HG02884 (cell line): ENCODE measurements around the gene PTGDR2.

Experiments used
- ATAC-seq: cut with Tn5 transposase; IDR thresholded peaks from one replicate; pipeline ENCODE4 v1.9.1; 2021; ENCODE audit warnings: mild to moderate bottlenecking, moderate library complexity; ENCODE audit not compliant: unreplicated experiment

Gene PTGDR2

GRCh38 chr11:60874421-60875365 is 18.9 kb upstream of the PTGDR2 start:
- ATAC-seq = no peak

GRCh38 chr11:60873533-60873932 is 17.8 kb upstream of the PTGDR2 start:
- no peak for ATAC-seq

GRCh38 chr11:60872961-60873524 is 17.3 kb upstream of the PTGDR2 start:
- no peak for ATAC-seq

DNA sequence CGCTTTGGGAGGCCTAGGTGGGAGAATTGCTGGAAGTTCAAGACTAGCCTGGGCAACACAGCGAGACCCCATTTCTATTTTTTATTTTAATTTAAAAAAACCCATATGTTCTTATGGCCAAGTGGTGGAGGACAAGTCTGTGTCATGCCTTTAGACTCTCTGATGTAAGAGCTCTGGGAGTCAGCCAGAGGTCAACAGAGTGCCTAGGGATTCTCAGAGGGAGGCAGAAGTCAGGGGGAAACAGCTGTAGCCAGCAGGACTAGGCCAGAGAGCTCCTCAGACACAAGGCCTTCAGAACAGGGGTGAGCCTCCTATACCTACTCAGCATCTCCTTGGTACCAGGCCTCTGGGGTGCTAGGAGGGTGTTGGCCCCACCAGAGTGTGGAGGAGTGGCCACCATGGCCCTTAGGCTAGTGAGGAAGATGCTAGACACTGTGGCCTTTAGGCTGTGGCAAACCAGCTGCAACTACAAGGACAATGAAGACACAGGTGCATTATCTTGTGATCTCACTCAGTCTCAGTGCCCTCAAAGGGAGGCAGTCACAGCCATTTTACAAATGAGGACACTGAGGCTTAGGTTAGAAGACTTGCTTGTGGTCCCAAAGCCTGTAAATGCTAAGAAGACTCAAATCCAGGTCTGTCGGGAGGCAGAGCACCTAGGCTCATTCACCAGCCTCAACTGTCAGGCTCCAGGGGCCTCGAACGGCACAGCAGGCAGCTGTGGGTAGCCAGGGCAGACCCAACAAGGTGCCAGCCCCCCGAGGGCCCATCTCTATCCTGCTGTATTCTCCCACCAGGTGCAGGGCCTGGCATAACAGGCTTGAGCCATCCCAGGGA is 16.6 kb upstream of the PTGDR2 start:
- no peak for ATAC-seq

GRCh38 chr11:60871378-60872061 is 15.8 kb upstream of the PTGDR2 start:
- ATAC-seq = no peak

- no peak for ATAC-seq
Measured at GRCh38 chr11:60870733-60871377, 15.1 kb upstream of the PTGDR2 start.

DNA sequence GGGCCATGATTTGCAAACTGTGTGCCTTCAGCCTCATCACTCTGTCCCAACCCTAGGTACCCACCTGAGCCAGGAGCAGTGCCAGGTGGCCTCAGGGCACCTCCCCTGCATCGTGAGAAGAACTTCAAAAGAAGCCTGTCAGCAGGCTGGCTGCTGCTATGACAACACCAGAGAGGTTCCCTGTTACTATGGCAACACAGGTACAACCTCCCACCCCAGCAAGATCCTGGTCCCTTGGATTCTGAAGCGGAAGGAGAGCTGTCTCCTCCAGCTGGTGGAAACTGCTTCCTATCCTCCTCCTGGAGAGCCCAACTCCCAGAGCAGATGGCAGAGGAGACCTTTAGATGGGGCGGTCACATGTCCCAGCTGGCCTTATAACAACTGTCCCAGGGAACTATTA is 14.5 kb upstream of the PTGDR2 start:
- ATAC-seq = no peak

DNA sequence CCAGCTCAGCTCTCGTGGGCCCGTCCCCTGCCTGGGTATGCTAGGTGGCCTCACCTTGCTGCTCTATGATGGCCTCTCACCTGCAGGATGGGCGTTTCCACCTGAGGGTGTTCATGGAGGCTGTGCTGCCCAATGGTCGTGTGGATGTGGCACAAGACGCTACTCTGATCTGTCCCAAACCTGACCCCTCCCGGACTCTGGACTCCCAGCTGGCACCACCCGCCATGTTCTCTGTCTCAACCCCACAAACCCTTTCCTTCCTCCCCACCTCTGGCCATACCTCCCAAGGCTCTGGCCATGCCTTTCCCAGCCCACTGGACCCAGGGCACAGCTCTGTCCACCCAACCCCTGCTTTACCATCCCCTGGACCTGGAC is 13.7 kb upstream of the PTGDR2 start:
- no peak for ATAC-seq

DNA sequence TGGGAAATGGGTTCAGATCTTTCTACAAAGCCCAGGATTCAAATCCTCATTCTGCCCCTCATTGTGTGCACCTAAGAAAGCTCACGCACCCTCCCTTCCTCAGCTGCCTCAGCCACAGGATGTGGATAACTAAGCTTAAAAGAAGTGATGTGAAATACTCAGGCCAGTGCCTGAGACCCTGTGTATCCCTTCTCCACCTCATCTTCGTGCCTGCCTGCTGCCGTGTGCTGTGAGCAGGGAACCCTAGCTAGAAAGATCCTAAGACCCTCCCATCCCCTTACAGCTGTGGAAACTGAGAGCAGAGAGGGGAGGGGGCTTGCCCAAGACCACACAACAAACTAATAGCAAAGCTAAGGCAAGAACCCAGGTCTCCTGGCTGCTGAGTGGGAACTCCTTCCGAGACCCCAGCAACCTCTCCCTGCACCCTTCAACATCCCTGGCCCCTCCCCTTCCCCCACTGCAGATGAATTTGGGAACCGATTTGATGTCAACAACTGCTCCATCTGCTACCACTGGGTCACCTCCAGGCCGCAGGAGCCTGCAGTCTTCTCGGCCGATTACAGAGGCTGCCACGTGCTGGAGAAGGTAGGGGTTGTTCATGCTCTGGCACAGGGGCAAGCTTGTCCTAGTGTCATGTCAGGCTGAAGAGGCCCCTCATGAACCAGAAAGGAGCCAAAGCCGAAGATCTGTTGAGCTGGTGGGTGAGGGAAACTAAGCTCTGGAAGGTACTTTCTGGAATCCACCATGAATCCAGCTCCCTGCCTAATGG is 13.1 kb upstream of the PTGDR2 start:
- ATAC-seq = no peak

DNA sequence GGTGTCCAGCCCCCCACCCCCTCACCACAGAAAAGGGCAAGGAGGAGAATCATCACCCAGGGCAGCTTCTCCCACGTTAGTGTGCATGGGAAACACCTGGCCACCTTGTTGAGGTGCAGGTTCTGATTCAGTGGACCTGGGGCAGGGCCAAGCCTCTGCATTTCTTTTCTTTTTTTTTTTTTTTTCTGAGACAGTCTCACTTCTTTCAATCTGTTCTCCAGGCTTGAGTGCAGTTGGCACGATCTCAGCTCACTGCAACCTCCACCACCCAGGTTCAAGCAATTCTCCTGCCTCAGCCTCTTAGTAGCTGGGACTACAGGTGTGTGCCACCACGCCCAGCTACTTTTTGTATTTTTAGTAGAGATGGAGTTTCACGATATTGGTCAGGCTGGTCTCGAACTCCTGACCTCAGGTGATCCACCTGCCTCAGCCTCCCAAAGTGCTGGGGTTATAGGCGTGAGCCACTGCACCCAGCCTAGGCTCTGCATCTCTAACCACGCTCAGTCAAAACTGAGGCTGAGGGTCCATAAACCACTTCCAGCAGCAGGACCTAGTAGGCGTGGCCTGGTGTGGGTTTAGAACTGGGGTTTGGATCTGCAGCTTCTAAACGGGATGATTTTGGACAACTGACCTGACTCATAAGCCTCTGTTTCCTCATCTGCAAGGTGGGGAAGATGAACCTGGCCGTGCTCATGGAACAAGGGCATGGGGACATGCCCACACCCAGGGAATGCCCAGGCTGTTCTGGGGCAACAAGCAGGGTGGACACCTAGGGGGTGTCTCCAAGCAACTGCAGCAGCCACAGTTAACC is 12.3 kb upstream of the PTGDR2 start:
- ATAC-seq = no peak

- ATAC-seq = no peak
Measured at GRCh38 chr11:60866911-60867870, 11.4 kb upstream of the PTGDR2 start, which contains the start of gene ZP1. TSS of gene ZP1 (plus strand) at chr11:60867542. CDS start at chr11:60867562, 20 bp downstream.

GRCh38 chr11:60864856-60865513 is 9.2 kb upstream of the PTGDR2 start:
- ATAC-seq = no peak

DNA sequence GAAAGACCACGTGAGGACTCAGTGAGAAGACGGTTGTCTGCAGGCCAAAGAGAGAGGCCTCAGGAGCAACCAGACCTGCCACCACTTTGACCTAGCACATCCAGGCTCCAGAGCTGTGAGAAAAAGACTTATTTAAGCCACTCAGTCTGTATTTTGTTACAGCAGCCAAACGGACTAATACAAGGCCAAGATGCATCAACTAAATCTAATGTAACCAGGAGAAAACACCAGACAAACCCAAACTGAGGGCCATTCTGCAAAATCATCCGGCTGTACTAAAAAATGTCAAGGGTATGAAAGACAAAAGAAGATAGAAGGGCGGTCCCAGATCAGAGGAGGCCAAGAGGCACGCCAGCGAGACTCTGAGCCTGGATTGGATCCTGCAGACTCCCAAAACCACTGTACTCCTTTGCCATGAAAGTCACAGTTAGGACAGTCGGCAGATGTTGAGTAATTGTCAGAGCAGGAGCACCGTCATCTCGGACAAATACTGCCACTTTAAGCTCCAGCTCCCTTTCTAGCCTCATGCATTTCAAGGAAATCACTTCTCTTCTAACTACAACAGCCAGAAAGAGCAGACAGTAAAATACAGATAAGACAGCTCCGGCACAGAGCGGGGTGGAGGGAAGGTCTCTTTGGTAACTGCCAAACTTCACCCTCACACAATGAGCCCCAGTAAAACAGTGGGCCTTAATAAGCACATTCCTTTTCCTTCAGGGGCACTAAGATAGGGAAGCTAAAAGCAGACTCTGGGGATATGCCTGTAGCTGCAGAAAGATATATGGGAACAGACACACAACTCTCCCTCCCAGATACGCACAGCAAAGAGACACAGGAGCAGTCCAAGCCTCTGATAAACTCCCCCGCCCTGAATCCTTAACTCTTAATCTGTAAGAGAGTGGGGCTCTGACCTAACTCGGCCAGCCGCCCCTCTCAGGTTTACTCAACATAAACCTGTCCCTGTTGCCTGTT is 8.1 kb upstream of the PTGDR2 start:
- no peak for ATAC-seq

- no peak for ATAC-seq
Measured at GRCh38 chr11:60862171-60862570, 6.4 kb upstream of the PTGDR2 start.

- ATAC-seq = no peak
Measured at GRCh38 chr11:60860943-60861342, 5.2 kb upstream of the PTGDR2 start.
